Tibial nerve (tissue), 3 donors: Measurements from ENCODE around the gene STEAP1B.

Source experiments
- CTCF ChIP-seq, 5 experiments: fragments of 200-600 bp in 3 of 5; fragments of 450-650 bp in 2 of 5; sonication (generic) in 3 of 5; IDR thresholded peaks; one replicate each; pipeline ENCODE4 v1.5.1; 2016 to 2019; ENCODE audit warnings: antibody characterized with exemption in 5 of 5, mild to moderate bottlenecking in 3 of 5, moderate library complexity in 2 of 5
- POLR2A ChIP-seq, 2 donors: fragments of 450-650 bp; IDR thresholded peaks; one replicate each; pipeline ENCODE4 v1.6.1; 2017; ENCODE audit warnings: antibody characterized with exemption in 2 of 2, mild to moderate bottlenecking in 2 of 2, moderate library complexity in 2 of 2

DNA sequence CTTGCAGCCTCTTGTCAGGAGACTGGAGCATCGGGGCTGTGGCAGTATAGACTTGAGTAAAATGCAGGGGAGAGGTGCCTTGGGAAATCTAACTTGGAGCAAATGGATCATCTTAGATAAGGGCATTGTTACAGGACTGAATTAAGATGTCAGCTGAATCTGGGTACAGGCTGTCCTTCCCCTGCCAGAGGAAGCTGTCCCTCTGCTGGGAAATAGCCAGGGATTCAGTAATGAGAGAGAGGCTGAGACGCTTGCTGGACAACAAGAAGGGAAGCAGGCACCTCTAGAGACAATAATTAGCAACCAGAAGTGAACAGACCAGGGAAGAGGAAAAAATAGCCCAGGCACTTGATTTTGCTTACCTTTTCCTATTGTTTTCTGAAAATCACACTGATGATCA, 122.3 kb downstream of the STEAP1B start:
- no peak for TF ChIP-seq CTCF (IDR thresholded peaks at IDR 0.05)
- TF ChIP-seq POLR2A (IDR thresholded peaks at IDR 0.05): no peak
